MM.1S (cell line): ENCODE results near the gene MSI2.

Experiments
- DNase-seq: peaks from one replicate; pipeline ENCODE4 v3.0.0-alpha.2; 2015
- H2AFZ ChIP-seq: fragments of 300-600 bp; sonication (generic); 2 replicates; pipeline ENCODE4 v1.6.0; 2016; ENCODE audit warnings: antibody characterized with exemption, low read length
- H3F3A ChIP-seq: fragments of 300-600 bp; sonication (generic); 2 replicates; pipeline ENCODE4 v1.6.1; 2016; ENCODE audit warnings: mild to moderate bottlenecking, antibody characterized with exemption, low read length, moderate library complexity, mixed read lengths; ENCODE audit not compliant: insufficient read depth
- H3K27ac ChIP-seq: fragments of 300-600 bp; sonication (generic); 2 replicates; pipeline ENCODE4 v1.5.1; 2016; ENCODE audit warnings: mild to moderate bottlenecking, low read length
- H3K27me3 ChIP-seq: fragments of 300-600 bp; sonication (generic); replicated peaks from 2 replicates; pipeline ENCODE4 v1.6.0; 2016; ENCODE audit warnings: low read length; ENCODE audit not compliant: insufficient read depth
- H3K36me3 ChIP-seq: fragments of 300-600 bp; sonication (generic); replicated peaks from 2 replicates; pipeline ENCODE4 v1.6.1; 2016; ENCODE audit warnings: mild to moderate bottlenecking, low read length, mixed read lengths; ENCODE audit not compliant: insufficient read depth
- H3K4me1 ChIP-seq: fragments of 300-600 bp; sonication (generic); 2 replicates; pipeline ENCODE4 v1.6.1; 2016; ENCODE audit warnings: low read length, mixed read lengths
- H3K4me2 ChIP-seq: fragments of 300-600 bp; sonication (generic); 2 replicates; pipeline ENCODE4 v1.6.0; 2016; ENCODE audit warnings: low read depth, low read length
- H3K4me3 ChIP-seq: fragments of 300-600 bp; sonication (generic); 2 replicates; pipeline ENCODE4 v1.5.1; 2016; ENCODE audit warnings: low read length, mixed read lengths
- H3K79me2 ChIP-seq: fragments of 300-600 bp; sonication (generic); 2 replicates; pipeline ENCODE4 v1.6.1; 2016; ENCODE audit warnings: mixed run types, low read length, mixed read lengths
- H3K9ac ChIP-seq: fragments of 300-600 bp; sonication (generic); 2 replicates; pipeline ENCODE4 v1.6.1; 2016; ENCODE audit warnings: low read length, mixed read lengths
- H3K9me2 ChIP-seq: fragments of 300-600 bp; sonication (generic); replicated peaks from 2 replicates; pipeline ENCODE4 v1.6.1; 2016; ENCODE audit warnings: mild to moderate bottlenecking, low read length, mixed read lengths; ENCODE audit not compliant: insufficient read depth
- H3K9me3 ChIP-seq: fragments of 300-600 bp; sonication (generic); replicated peaks from 2 replicates; pipeline ENCODE4 v1.6.1; 2016; ENCODE audit warnings: mild to moderate bottlenecking, low read length, mixed read lengths; ENCODE audit not compliant: insufficient read depth
- H4K20me1 ChIP-seq: fragments of 300-600 bp; sonication (generic); 2 replicates; pipeline ENCODE4 v1.6.1; 2016; ENCODE audit warnings: mild to moderate bottlenecking, low read length, moderate library complexity, mixed read lengths; ENCODE audit not compliant: insufficient read depth
- CTCF ChIP-seq: fragments of 300-600 bp; sonication (generic); IDR thresholded peaks from 2 replicates; pipeline ENCODE4 v1.5.1; 2016; ENCODE audit warnings: antibody characterized with exemption, low read length, mixed read lengths
- EZH2 ChIP-seq: fragments of 300-600 bp; sonication (generic); optimal IDR thresholded peaks from 2 replicates; pipeline ENCODE3; 2017; ENCODE audit warnings: low read depth, mild to moderate bottlenecking, antibody characterized with exemption, low read length, mixed read lengths
- EZH2phosphoT487 ChIP-seq: fragments of 300-600 bp; sonication (generic); IDR thresholded peaks from 2 replicates; pipeline ENCODE4 v1.6.1; 2018; ENCODE audit warnings: antibody characterized with exemption, low read length

MSI2 gene

GRCh38 chr17:57568340-57568739 lies 312.0 kb downstream of the MSI2 start:
- Histone ChIP-seq H3K79me2 (peaks cover 4% of the 10 kb centered on the region; the same call in 1 of the 2 replicates), H3K36me3 (no peaks in the 10 kb centered on the region), H3K4me3 (no peak overlapping the region), H4K20me1 (no peaks in the 10 kb centered on the region), H3K27me3 (no peaks in the 10 kb centered on the region), H2AFZ (no peak overlapping the region), H3K27ac (no peak overlapping the region), H3K9me3 (no peaks in the 10 kb centered on the region), H3K9ac (no peak overlapping the region), H3K4me1 (no peaks in the 10 kb centered on the region), H3F3A (no peaks in the 10 kb centered on the region), H3K4me2 (no peak overlapping the region), H3K9me2 (no peaks in the 10 kb centered on the region)
- TF ChIP-seq CTCF (no peak), EZH2phosphoT487 (no peak), EZH2 (no peak)
- no peak for DNase-seq

- peaks cover 4% of the 10 kb centered on the region; the same call in 1 of the 2 replicates for H3K79me2 ChIP-seq
- no peaks in the 10 kb centered on the region for H3K4me1 ChIP-seq
- TF ChIP-seq CTCF, result no peak
- no peaks in the 10 kb centered on the region for H3F3A ChIP-seq
- no peak overlapping the region for H3K27ac ChIP-seq
- no peaks in the 10 kb centered on the region for H3K9me3 ChIP-seq
- DNase-seq, result no peak
- no peaks in the 10 kb centered on the region for H3K27me3 ChIP-seq
- H3K4me3 ChIP-seq, result no peak overlapping the region
- no peaks in the 10 kb centered on the region for H3K36me3 ChIP-seq
- no peaks in the 10 kb centered on the region for H3K9me2 ChIP-seq
- H3K9ac ChIP-seq, result no peak overlapping the region
- no peak overlapping the region for H2AFZ ChIP-seq
- H3K4me2 ChIP-seq, result no peak overlapping the region
- no peaks in the 10 kb centered on the region for H4K20me1 ChIP-seq
These were observed 312.7 kb downstream of the MSI2 start for GRCh38 chr17:57569021-57569420.

GRCh38 chr17:57569853-57570252 lies 313.5 kb downstream of the MSI2 start:
- Histone ChIP-seq H3K4me2 (no peak overlapping the region), H3K9me3 (no peaks in the 10 kb centered on the region), H3K9me2 (no peaks in the 10 kb centered on the region), H4K20me1 (no peaks in the 10 kb centered on the region), H3K27ac (no peak overlapping the region), H3K4me3 (no peak overlapping the region), H3K27me3 (no peaks in the 10 kb centered on the region), H3K9ac (no peak overlapping the region), H3F3A (no peaks in the 10 kb centered on the region), H3K36me3 (no peaks in the 10 kb centered on the region), H3K4me1 (no peaks in the 10 kb centered on the region), H2AFZ (no peak overlapping the region), H3K79me2 (peaks cover 8% of the 10 kb centered on the region; the same call in 1 of the 2 replicates)
- no peak for DNase-seq
- no peak for TF ChIP-seq EZH2phosphoT487
- no peak for TF ChIP-seq CTCF
- TF ChIP-seq EZH2, result no peak
